Calu3 (cell line): ENCODE measurements around the gene CFAP97D1. TPM values are rescaled to one million over a fixed set of nuclear protein-coding genes. Genes with fewer than 3 reads are reported as not detected.
"Not testable (repeated sequence)": the region's sequence is repeated elsewhere in the genome, so short reads cannot be mapped to it uniquely, and the experiment has no call there.

ENCODE experiments used
- BruUV-seq: library from RNA; stranded (reverse); fragments of 400-500 nt; replicated peaks from 2 replicates; lab custom pipeline; 2021; lab: Mats Ljungman, UMichigan
- CTCF ChIA-PET: fragments of 300-600 bp; sonication (Branson Sonifier 250); formaldehyde crosslinking; loops from one replicate; lab custom pipeline; 2022; ENCODE audit warnings: antibody characterized with exemption; lab: Charles Lee
- DNase-seq: peaks from one replicate; pipeline ENCODE4 v3.0.0; 2022
- H3K27ac Mint-ChIP-seq: one replicate; pipeline ENCODE4 v1.8.0; 2022; ENCODE audit warnings: mixed read lengths; ENCODE audit not compliant: unreplicated experiment
- H3K27me3 Mint-ChIP-seq: one replicate; pipeline ENCODE4 v1.8.0; 2022; ENCODE audit warnings: mixed read lengths; ENCODE audit not compliant: unreplicated experiment
- H3K36me3 Mint-ChIP-seq: one replicate; pipeline ENCODE4 v1.8.0; 2022; ENCODE audit warnings: mild to moderate bottlenecking, moderate library complexity, mixed read lengths; ENCODE audit not compliant: insufficient read depth, unreplicated experiment
- H3K4me1 Mint-ChIP-seq: one replicate; pipeline ENCODE4 v1.8.0; 2022; ENCODE audit warnings: mild to moderate bottlenecking, low read depth, mixed read lengths; ENCODE audit not compliant: unreplicated experiment
- H3K4me3 Mint-ChIP-seq: one replicate; pipeline ENCODE4 v1.8.0; 2022; ENCODE audit warnings: mild to moderate bottlenecking, low read depth, moderate library complexity, mixed read lengths; ENCODE audit not compliant: unreplicated experiment
- H3K9me3 Mint-ChIP-seq: one replicate; pipeline ENCODE4 v1.8.0; 2022; ENCODE audit warnings: low read depth, mixed read lengths; ENCODE audit not compliant: unreplicated experiment
- CTCF ChIP-seq: fragments of 200-600 bp; IDR thresholded peaks from one replicate; pipeline ENCODE4 v1.8.0; 2022; ENCODE audit warnings: antibody characterized with exemption; ENCODE audit not compliant: unreplicated experiment
- intact Hi-C: fragments of 100-400 bp; cut with micrococcal nuclease; formaldehyde crosslinking; loops from one replicate; pipeline ENCODE4 v1.10.0; 2022; ENCODE audit not compliant: unreplicated experiment
- total RNA-seq: library from RNA; stranded (reverse); gene quantifications from 2 replicates; pipeline ENCODE4 v1.2.3, GENCODE V29; 2022

Gene CFAP97D1
- total RNA-seq, 1 experiment from 2014 or later, result not detected

- peaks cover 2% of the 10 kb centered on the region for H3K9me3 Mint-ChIP-seq
- intact Hi-C loops, result no loop called here
- no peak overlapping the region for H3K27ac Mint-ChIP-seq
- no peak overlapping the region for H3K4me3 Mint-ChIP-seq
- no peak for TF ChIP-seq CTCF
- H3K36me3 Mint-ChIP-seq, result no peaks in the 10 kb centered on the region
- CTCF ChIA-PET, result interaction anchor here (0.6 to 2.0 kb wide), 2 partner anchors 56 to 526 kb away, joined by 3 to 10 read pairs; no protein-coding TSS in a partner anchor
- no TSS peak for BruUV-seq
- DNase-seq, result no peak
- H3K4me1 Mint-ChIP-seq, result peaks cover 12% of the 10 kb centered on the region
- peaks cover 19% of the 10 kb centered on the region for H3K27me3 Mint-ChIP-seq
Observed at GRCh38 chr17:43790311-43790940, 10.2 kb downstream of the CFAP97D1 start.

GRCh38 chr17:43791589-43791988 lies 11.4 kb downstream of the CFAP97D1 start:
- intact Hi-C loops, result no loop called here
- peaks cover 30% of the 10 kb centered on the region for H3K27me3 Mint-ChIP-seq
- peak; percentile 40 for DNase-seq
- no peak for TF ChIP-seq CTCF
- BruUV-seq, result no TSS peak
- H3K36me3 Mint-ChIP-seq, result no peaks in the 10 kb centered on the region
- peaks cover 12% of the 10 kb centered on the region for H3K4me1 Mint-ChIP-seq
- CTCF ChIA-PET, result interaction anchor here (0.6 to 2.0 kb wide), 2 partner anchors 54 to 264 kb away, joined by 3 to 10 read pairs; no protein-coding TSS in a partner anchor
- H3K27ac Mint-ChIP-seq, result no peak overlapping the region
- H3K4me3 Mint-ChIP-seq, result no peak overlapping the region
- peaks cover 2% of the 10 kb centered on the region for H3K9me3 Mint-ChIP-seq

DNA sequence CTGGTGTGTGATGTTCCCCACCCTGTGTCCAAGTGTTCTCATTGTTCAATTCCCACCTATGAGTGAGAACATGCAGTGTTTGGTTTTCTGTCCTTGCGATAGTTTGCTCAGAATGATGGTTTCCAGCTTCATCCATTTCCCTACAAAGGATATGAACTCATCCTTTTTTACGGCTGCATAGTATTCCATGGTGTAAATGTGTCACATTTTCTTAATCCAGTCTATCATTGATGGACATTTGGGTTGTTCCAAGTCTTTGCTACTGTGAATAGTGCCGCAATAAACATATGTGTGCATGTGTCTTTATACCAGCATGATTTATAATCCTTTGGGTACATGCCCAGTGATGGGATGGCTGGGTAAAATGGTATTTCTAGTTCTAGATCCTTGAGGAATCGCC lies 12.4 kb downstream of the CFAP97D1 start:
- H3K27ac Mint-ChIP-seq, BruUV-seq, DNase-seq, H3K9me3 Mint-ChIP-seq, CTCF ChIA-PET, H3K36me3 Mint-ChIP-seq, H3K4me3 Mint-ChIP-seq, intact Hi-C loops: not testable (repeated sequence)
- Mint-ChIP-seq H3K27me3 (peaks cover 40% of the 10 kb centered on the region), H3K4me1 (peaks cover 12% of the 10 kb centered on the region)

DNA sequence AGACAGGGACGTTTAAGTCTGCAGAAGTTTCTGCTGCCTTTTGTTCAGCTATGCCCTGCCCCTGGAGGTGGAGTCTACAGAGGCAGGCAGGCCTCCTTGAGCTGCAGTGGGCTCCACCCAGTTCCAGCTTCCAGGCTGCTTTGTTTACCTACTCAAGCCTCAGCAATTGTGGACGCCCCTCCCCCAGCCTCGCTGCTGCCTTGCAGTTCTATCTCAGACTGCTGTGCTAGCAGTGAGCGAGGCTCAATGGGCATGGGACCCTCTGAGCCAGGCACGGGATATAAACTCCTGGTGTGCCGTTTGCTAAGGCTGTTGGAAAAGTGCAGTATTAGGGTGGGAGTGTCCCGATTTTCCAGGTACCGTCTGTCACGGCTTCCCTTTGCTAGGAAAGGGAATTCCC lies 17.8 kb downstream of the CFAP97D1 start:
- H3K27me3 Mint-ChIP-seq, result peaks cover 41% of the 10 kb centered on the region
- BruUV-seq, H3K4me1 Mint-ChIP-seq, H3K9me3 Mint-ChIP-seq, H3K36me3 Mint-ChIP-seq, H3K27ac Mint-ChIP-seq, intact Hi-C loops, H3K4me3 Mint-ChIP-seq: not testable (repeated sequence)
- CTCF ChIA-PET, result interaction anchor here (1.4 kb wide), 1 partner anchor 48 kb away, joined by 4 read pairs; no protein-coding TSS in a partner anchor
- peak; percentile 28 for DNase-seq

GRCh38 chr17:43799047-43799446 lies 18.8 kb downstream of the CFAP97D1 start:
- CTCF ChIA-PET, result interaction anchor here (0.7 kb wide), 1 partner anchor 27 kb away, joined by 4 read pairs; no protein-coding TSS in a partner anchor
- DNase-seq, result no peak
- intact Hi-C loops, result no loop called here
- Mint-ChIP-seq H3K27me3 (peaks cover 37% of the 10 kb centered on the region), H3K9me3 (peaks cover 3% of the 10 kb centered on the region), H3K4me1 (no peaks in the 10 kb centered on the region), H3K27ac (no peak overlapping the region), H3K4me3 (no peak overlapping the region), H3K36me3 (peaks cover 4% of the 10 kb centered on the region)
- no TSS peak for BruUV-seq
- TF ChIP-seq CTCF, result no peak
